ENCODE measurements around the gene CRTC1.
"Not testable (repeated sequence)": the region's sequence is repeated elsewhere in the genome, so short reads cannot be mapped to it uniquely, and the experiment has no call there.

Gene CRTC1

DNA sequence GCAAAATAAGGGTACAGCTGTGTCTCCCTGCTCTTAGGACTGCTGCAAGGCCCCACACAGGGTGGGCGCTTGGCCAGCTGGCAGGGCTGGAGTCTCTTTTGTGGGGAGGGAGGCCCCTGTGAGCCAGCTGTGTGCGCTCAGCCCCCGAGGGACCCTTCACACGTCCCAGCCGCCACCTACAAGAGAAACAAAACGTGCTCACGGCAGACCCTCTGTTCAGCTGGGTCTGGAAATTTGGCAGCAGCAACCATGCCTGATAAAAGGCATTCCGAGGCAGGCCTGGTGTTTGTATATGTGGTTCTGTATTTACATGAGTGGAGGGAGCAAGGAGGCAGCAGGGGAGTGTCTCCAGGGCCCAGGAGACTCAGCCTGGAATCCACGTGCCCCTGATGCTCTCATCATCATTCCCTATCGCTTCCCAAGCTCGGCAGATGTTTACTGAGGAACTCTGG, 49.7 kb downstream of the CRTC1 start:
- FAIRE-seq: no peak

DNA sequence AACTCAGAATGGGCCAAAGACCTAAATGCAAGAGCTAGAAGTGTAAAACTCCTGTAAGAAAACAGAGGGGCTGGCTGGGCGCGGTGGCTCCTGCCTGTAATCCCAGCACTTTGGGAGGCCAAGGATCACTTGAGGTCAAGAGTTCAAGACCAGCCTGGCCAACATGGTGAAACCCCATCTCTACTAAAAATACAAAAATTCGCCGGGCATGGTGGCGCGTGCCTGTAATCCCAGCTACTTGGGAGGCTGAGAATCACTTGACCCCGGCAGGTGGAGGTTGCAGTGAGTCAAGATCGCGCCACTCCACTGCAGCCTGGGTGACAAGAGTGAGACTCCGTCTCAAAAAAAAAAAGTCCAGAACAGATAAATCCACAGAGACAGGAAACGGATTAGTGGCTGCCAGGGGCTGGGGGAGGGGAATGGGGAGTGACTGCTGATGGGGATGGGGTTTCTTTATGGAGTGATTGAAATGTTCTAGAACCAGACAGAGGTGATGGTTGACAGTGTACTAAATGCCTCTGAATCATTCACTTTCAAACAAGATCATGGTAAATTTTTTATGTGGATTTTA, 50.4 kb downstream of the CRTC1 start:
- not testable (repeated sequence) for FAIRE-seq

DNA sequence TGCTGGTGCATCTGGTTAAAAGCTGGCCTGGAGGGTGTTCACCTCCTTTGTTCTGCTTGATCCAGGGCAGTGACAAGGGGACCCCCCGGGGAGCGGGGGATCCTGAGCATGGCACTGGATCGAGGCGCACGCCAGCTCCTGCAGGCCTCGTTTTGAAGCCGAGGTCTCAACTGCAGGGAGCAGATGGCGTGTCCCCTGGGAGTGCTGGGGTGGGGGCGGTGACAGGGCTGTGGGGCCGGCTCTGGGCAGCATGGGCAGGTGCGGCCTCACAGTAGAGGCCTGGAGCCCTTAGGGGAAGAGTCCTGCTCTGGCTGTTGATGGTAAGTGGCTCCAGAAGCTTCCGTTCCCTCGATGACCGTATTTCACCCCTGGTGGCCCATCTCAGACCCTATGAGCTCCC, 51.8 kb downstream of the CRTC1 start:
- no peak for FAIRE-seq

DNA sequence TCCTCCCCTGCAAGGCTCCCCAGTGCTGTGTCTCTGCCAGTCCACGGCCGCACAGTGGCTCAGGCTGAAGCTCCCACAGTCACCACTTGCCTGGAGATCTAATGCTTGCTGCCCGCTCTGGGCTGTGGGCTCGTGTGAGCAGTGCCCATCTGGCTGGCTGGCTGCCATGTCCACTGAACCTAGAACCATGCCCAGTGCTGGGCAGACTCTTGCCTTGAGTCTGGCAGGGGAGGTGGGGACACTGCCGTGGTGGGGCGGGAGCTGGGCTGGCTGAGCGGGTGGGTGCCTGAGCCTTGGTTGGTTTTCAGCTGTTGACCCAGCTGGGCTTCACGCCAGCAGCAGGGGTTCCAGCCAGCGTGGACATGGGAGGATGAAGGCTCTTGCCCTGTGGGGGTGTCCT, 52.3 kb downstream of the CRTC1 start:
- FAIRE-seq: no peak

DNA sequence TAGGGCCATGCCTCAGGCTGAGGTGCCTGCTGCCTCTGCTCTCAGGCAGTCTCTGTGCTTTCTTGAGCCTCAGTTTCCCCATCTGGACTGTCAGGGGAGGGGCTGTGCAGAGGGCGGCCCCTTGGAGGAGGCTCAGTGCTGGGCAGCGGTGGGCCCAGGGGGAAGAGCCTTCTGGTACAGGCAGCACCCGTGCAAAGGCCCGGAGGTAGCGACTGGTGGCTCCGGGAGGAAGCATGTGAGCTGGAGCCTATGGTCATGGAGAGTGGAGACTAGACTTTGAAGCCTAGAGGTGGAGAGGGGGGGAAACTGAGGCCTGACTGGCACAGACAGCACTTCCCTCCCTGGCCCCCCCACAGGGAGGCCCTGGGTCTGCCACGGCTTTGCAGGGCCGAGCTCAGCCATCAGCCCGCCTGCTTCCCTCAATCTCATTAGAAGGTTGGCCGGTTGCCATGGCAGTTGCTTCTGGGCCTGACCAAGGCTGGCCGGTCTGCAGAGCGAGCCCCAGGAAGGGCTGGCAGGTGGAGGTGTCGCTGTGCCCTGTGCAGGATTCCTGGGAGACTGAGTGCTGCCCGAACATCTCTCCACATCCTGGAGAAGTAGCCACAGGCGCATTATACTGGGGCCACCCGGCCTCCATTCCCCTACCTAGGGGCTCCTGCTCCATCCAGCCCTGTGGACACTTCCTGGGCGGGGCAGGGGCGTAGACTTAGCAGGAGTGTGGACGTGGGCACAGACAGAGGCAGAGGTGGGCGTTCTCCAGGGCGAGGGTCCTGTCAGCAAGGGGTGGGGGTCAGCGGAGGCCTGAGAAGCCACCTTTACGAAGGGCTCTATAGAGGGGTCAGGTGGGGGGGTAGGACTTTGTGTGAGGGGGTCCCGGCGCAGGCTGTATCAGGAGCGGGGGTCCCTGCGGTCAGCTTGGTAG, 53.2 kb downstream of the CRTC1 start:
- no peak for FAIRE-seq

DNA sequence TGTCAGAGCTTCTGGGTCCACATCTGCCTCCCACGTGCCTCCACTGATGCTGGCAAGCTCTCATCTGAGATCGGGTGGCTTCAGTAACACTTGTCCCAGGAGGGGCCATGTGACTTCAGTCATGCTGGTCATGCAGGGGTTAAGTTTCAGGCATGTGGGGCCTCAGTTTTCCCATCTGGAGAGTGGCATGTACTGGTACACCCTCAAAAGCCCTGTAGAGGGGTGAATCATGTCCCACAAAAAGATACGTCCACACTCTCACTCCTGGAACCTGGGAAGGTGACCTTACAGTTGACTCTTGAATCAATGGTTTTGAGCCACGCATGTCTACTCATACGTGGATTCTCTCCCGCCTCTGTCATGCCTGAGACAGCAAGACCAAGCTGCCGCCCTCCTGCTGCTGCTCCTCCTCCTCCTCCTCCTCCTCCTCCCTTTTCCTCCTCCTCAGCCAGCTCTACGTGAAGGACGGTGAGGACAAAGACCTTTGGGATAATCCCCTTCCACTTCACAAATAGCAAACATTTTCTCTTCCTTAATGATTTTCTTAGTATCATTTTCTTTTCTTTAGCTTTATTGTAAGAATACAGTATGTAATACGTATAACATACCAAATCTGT, 54.0 kb downstream of the CRTC1 start:
- no peak for FAIRE-seq

DNA sequence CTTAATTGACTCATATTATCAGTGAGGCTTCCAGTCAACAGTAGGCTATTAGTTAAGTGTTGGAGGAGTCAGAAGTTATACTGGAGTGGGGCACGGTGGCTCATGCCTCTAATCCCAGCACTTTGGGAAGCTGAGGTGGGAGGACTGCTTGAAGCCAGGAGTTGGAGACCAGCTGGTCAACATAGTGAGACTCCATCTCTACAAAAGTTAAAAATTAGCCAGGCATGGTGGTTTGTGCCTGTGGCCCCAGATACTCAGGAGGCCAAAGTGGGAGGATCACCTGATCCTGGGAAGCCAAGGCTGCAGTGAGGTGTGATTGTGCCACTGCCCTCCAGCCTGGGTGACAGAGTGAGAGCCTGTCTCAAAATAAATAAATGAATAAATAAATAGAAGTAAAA, 54.5 kb downstream of the CRTC1 start:
- FAIRE-seq: no peak

DNA sequence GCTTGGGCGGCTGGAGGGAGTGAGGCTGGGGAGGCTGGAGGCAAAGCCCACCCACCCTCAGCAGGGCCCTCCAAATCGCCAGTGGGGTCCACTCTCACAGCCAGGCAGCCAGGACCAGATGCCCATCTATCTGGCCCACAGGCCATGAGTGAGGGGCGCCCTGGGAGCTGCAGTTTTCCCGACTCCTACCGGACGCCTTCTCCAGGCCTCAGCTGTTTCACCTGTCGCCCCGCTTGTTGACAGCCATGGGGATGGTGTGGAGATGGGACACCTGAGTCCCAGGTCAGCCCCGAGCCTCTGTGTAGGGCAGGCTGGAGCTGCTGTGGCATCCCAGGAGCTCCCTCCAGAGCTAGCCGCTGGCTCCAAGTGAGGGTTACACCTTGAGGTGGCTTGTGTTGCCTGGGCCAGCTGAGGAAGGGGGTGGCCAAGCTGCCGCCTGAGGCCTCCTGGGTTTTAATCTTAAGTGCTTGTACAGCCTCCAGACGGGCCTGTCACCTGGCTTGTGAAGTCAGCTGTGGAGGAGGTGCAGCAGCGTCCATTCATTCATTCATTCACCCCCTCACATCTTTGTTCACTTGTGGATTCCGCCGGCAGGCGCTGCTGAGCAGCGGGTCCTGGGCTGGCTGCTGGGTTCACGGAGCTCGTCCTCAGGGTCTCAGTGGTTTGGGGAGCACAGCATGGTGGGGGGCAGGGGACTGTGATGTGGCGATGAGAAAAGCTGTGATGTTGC, 55.6 kb downstream of the CRTC1 start:
- FAIRE-seq: no peak

DNA sequence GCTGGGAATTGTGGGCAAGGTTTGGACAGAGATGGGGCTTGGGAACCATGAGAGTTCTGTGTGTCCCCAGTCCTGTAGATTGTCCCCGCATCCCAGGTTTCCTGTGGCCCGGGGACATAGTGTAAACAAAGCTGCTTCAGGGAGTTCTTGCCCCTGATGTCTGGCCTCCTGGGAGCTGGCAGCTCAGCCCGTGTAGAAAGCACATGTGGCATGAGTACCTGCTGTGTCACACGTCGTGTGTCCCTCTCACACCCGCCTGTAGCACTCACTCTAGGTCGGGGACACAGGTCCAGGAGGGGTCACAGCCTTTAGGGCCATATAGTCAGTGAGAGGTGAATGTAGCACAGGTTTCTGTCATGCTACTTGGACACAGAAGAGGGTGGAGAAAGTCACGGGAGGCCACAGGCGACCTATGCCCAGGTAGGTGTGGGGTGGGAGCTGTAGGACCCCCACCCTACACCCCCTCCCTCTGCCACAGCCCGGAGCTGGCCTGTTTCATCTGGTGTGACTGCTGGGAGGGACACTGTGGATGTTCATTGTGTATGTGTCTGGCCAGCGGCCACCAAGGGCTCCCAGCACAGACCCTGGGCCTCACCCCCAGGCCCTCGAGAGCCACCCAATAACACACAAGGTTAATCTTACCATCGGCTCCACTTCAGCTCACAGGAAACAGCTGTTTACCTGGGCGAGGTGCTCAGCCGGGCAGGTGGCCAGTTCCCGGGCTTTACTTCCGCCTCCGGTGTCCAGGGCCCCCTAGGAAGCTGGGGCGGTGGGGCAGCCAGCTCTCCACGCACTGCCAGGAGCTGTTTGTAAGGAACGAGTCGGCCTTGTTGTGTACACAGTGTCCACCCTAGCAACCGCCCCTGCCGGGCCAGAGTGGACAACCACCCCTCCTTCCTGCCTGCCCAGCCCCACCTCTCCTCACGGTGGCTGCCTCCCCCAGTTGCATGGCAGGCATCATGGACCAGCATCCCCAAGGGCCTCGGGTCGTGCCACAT, 57.9 kb downstream of the CRTC1 start:
- no peak for FAIRE-seq

DNA sequence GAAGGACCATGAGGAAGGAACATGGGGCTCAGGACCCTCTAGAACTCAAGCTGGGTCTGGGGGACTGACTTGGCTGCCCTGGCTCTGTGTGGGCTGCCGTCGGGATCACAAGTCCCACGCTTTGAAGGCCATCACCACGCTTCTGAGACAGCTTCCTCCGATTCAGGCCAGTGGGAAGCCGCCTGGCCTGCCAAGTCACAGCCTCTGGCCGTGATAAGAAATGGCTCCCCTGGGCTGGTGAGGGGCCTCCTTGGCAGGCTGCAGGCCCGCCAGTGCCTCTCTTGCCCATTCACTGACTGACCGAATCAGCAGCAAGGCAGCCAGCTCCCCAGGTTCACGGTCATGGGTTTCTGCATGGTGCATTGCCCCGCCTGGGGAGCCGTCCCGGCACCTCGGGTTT, 58.8 kb downstream of the CRTC1 start:
- no peak for FAIRE-seq

DNA sequence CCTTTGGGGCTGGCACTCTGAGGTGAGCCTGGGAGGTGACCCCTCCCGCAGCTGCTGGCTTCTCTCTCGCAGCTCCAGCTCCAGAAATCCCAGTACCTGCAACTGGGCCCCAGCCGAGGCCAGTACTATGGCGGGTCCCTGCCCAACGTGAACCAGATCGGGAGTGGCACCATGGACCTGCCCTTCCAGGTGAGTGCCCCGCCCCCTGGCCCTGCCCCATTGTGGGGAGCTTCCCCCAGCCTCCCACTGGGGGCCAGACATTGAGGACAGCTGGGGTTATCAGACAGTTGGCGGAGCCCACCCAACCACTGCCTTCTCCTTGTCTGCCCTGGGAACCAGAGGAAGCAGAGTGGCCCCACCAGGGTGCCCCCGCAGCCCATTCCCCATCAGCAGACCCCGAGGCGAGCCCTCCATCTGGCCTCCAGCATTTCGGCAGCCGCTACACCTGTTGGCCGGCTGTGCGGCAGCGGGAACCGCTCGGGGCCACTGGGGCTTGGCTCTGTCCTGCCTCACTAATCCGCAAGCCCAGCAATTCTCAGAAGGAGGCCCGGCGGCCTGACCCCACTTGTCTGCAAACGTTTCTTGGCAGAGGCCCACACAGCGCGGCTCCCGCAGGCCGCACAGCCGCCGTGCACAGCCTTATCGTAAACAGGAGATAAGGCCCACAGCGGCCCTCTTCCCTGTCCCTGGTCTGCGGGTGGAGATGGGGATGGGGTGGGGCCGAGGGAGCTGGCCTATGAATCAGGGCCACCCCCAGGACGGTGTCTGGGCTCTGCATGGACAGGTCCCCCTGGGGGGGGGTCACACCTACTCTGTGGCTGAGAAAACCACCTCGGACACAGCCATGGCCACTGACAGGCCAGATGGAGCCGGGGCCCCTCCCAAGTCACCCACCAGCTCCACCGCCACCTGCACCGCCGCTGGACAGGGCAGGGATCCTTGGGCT, 59.6 kb downstream of the CRTC1 start:
- no peak for FAIRE-seq

DNA sequence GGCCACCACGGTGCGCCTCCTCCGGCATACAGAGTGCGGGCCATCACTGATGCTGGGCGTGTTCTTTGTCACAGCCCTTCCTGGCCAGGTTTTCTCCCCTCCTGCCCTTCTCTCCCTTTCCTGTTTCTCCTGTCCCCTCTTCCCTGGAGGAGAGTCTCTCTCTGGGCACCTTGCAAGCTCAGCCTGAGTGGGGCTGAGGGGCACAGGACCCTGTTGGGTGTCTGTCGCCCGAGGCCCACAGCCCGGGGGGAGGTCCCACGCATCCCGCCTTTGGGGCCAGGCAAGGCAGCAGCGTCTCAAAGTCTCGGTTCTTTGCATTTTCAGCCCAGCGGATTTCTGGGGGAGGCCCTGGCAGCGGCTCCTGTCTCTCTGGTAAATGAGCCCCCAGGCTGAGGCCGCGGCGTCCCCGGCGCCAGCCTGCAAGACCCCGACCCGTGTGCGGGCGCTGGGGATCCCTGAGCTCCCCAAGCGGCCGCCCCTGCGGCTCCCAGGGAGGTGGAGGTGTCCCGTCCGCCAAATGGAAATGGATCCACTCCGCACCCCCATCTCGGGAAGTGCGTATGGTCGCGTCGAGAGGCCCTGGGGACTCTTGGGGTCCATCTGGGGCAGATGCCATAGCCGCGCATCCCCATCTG, 60.4 kb downstream of the CRTC1 start:
- FAIRE-seq: no peak

DNA sequence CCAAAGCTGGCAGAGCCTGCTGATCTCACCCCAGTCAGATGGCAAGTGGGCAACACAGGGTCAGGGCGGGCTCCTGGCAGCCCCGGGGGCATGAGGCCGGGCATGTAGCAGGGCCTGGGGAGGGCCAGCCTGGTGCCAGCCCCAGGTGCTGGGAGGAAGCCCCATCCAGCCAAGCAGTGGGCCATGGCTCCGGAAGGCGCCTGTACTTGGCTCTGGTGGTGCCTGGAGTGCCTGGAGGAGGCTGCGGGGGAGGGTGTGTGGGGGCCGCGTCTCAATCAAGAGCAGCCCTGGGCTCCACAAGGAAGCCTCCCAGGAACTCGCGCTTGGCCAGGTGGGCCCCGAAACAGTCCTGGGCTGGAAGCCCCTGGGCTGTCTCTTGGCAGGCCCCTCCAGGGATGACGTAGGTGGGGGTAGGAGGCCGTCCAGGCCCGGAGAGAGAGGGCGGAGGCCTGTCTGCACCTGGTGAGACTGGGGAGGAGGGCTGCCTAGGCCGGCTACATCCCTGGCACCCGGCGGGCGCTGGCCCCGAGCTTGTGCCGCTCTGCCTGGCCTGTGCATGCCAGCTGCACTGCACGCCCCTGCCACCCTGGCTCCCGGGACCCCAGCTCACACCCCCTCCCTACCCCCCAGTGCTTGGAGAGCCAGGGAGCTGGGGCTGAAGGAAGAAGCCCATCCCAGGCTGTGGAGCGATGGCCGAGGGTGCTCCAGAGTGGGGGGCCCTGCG, 61.7 kb downstream of the CRTC1 start:
- no peak for FAIRE-seq

DNA sequence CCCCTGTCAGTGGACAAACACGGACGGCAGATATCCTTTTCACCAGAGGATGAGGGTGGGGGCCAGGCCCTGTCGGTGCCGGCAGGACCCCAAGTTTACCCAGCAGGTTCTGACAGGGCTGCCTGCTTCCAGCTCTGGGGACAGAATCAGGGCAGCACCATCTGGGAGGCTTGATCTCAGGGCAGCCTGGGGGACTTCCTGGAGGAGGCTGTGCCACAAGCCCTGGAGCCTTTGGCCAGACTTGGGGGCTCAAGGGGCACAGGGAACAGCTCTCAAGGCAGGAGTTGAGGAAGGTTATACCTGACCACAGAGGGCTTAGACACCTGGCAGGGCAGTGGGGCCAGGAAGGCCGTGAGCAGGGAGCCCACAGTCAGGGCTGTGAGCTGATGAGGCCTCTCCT, 62.5 kb downstream of the CRTC1 start:
- no peak for FAIRE-seq

DNA sequence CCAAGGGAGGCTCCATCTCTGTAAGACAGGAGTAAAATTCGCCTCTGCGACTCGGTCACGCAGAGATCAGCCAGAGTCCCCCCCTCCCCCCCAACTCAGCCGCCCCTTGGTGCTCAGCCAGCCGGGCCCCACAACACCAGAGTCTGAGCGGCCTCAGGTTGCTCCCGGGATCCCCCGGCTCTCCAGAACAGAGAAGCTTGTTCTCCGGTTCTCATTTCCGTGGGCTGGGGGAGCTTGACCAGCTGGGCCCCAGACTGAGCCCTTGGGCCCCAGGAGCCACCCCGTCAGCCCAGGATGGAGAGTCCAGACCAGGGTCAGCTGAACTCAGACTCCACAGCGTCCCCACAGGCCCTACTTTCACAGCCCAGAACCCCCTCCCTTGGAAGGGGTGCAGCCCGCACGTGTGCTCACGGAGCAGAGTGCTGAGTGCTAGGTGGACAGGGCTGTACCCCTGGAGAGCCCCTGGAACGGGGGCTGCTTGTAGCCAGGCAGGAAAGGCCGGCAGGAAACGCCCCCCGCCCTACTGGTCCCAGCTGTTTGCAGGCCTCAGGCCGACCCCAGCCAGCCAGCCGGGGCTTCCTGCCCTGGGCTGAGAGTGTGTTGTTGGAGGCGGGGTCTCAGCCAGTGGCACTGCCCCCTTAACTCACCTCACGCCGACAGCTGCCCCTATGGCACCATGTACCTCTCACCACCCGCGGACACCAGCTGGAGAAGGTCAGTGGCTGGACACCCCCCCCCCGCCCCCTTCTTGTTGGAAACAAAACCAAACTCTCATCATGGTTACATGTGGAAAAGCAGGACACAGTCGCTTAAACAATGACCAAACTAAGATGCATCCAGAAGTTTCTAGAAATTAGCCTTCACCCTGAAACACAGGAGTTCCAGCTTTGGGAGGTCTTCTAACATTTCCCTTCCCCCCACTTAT, 63.2 kb downstream of the CRTC1 start:
- FAIRE-seq: no peak

DNA sequence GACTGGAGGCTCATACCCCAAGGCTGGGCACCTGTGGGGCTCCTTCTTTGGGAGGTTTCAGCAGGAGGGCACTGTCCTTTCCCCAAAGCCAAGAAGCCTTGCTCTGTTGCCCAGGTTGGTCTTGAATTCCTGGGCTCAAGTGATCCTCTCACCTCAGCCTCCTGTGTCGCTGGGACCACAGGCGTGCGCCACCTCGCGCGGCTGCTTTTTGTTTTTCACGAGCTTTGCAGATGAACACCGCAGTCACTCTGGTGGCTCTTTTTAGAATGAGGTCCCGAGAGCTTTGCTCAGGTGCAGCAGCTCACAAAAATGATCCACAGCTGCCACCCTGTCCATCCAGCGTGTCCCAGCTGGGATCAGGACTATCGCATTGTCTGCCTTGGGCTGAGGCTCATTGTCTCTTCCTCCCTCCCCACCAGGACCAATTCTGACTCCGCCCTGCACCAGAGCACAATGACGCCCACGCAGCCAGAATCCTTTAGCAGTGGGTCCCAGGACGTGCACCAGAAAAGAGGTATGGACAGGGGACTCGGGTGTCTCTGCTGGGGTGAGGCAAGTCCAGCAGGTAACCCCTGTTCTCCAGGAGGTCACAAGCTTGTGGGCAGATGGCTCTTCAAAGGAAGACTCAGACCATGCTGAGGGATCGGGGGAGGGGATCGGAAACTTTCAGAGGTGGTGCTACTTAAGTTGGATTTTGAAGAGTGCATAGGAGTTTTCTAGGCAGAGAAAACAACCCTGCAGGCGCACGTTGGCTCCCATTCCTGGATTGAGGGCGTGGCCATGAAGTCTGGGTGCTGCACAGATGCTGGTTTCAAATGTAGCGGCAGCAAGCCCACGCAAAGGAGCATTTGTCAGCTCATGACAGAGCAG, 66.1 kb downstream of the CRTC1 start:
- no peak for FAIRE-seq

DNA sequence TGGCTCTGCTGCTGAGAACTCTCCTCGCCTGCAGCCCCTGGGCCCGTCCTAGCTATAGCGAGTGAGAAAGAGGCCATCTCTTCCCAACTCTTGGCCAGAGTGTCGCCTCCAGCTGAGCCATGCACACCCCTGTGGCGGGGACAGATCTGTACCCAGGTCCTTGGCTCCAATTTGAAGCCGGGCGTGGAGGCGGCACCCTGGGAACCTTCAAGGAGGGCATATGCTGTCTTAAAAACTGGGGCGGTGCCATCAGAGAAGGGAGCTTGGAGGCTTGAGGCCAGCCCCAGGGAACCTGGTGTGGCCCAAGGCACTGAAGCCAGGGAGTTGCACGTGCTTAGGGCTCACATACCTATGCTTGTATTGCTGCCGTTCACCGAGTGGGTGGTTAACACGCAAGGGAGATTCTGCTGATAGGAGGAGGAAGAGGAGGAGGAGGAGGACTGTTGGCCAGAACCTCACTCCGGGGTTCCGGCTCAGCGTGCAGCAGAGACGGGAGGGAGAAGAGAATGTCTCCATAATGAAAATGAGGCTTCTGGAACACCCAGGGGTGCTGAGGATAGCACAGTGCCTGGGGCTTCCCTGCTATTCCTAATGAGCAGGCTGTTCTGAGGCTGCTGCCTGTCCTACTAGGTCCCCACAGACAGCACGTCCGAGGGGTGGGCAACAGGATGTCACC, 67.0 kb downstream of the CRTC1 start:
- FAIRE-seq: no peak
